DOHH2 (cell line): ENCODE results near the gene CHRNB1.

Experiments used
- CTCF ChIP-seq: fragments of 200-600 bp; sonication (generic); IDR thresholded peaks from one replicate; pipeline ENCODE4 v1.5.1; 2014; ENCODE audit warnings: antibody characterized with exemption, mild to moderate bottlenecking, low read depth, low read length; ENCODE audit not compliant: poor library complexity, severe bottlenecking
- EZH2phosphoT487 ChIP-seq: fragments of 200-600 bp; sonication (generic); IDR thresholded peaks from 2 replicates; pipeline ENCODE4 v1.6.1; 2017; ENCODE audit warnings: borderline replicate concordance, mild to moderate bottlenecking, antibody characterized with exemption, low read length, moderate library complexity, mixed read lengths

- TF ChIP-seq EZH2phosphoT487: no peak
- TF ChIP-seq CTCF: no peak
Measured at GRCh38 chr17:7466639-7467341, 21.9 kb downstream of the CHRNB1 start.
